ENCODE results near the gene INPP5F.
"Not testable (repeated sequence)": the region's sequence is repeated elsewhere in the genome, so short reads cannot be mapped to it uniquely, and the experiment has no call there.

INPP5F gene

GRCh38 chr10:119706521-119707278 lies 19.1 kb upstream of the INPP5F start:
- peak; percentile 69 for DNase-seq

DNA sequence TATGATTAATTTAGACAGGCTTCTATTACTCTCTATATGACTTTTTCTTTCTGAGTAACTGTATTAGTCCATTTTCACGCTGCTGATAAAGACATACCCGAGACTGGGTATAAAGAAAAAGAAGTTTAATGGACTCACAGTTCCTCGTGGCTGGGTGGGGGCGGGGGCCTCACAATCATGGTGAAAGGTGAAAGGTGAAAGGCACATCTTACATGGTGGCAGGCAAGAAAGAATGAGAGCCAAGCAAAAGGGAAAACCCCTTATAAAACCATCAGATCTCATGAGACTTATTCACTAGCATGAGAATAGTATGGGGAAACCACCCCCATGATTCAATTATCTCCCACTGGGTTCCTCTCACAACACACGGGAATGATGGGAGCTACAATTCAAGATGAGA lies 18.5 kb upstream of the INPP5F start:
- DNase-seq: not testable (repeated sequence)

DNA sequence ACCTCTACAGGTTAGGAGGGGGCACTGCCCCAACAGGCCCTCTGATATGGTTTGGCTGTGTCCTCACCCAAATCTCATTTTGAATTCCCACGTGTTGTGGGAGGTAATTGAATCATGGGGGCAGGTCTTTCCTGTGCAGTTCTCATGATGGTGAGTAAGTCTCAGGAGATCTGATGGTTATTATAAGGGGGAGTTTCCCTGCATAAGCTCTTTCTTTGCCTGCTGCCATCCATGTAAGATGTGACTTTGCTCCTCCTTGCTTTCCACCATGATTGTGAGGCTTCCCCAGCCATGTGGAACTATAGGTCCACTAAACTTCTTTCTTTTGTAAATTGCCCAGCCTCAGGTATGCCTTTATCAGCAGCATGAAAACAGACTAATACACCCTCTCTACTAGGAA lies 14.9 kb upstream of the INPP5F start:
- DNase-seq: not testable (repeated sequence)

- DNase-seq: no peak
These were observed 11.9 kb upstream of the INPP5F start for GRCh38 chr10:119713744-119714483.

DNA sequence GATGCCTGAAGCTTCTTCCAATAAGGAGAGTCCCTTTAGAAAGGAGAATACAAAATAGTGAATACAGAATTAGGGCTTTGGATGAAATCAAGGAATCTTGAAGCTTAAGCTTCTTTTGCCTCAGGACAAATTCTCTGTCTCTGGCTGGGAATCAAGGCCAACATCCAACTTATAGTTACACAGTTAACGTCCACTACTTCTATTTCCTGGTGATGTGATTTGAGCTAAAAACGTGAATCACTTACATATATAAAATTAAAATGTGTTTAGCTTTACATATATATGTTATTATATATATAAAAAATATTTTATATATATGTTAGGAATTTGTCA lies 11.4 kb upstream of the INPP5F start:
- DNase-seq: no peak

DNA sequence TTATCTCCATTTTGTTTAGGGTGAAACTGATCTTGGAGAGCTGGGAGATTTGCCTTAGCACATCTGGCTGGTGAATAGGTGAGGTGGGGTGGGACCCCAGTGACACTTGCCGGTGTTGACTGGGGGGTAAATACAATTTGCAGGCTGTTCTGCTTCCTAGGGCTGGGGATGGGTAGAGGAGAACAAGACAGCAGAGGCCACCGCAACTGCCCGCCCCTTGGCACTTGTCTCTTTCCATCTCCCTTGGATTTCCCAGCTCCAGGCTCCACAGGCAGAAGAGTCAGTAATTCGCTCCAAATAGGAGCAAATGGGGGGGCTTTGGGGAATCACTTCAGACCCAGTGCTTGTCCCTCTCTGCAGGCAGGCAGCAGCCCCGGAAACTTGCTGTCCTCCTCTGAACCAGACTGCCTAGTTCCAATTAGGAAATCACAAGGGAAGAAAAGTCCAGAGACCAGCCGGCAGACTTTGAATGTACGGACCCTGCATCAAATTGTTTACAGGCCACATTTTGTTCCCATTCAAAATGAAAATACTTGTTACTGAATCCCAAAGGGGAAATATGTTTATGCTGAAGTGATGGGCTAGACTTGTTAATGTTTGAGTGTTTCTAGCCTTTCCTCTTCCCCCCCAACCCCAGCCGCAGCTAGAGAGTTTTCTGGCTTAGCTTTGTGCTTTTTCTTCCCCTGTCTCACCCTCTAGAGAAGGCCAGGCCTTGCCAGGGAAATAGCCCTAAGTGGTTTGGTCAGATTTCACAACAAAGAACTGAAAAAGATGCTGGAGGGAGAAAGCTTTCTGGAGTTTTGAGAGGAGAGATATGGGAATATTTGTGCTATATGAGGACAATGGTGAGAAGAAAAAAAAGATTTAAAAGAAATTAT lies 10.0 kb upstream of the INPP5F start:
- no peak for DNase-seq

GRCh38 chr10:119723161-119723560 lies 2.7 kb upstream of the INPP5F start:
- no peak for DNase-seq

DNA sequence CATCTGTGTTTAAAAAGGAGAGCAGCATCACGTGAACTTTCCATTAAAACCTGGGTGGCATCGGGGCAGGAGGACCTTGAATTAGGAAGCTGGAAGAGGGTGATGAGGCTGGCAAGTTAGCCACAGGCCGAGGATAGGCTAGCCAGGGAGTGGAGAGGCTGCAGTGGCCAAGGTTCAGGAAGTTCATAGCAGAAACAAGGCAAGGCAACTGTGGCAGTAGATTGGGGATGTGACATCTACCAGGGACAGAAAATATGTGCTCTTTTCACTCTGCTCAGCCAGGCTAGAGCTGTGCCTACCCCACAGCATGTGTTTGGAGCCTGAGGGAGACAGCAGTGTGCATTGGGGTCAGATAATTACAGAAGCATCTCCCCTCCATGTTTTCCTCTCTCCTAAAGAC lies 2.2 kb upstream of the INPP5F start:
- no peak for DNase-seq

DNA sequence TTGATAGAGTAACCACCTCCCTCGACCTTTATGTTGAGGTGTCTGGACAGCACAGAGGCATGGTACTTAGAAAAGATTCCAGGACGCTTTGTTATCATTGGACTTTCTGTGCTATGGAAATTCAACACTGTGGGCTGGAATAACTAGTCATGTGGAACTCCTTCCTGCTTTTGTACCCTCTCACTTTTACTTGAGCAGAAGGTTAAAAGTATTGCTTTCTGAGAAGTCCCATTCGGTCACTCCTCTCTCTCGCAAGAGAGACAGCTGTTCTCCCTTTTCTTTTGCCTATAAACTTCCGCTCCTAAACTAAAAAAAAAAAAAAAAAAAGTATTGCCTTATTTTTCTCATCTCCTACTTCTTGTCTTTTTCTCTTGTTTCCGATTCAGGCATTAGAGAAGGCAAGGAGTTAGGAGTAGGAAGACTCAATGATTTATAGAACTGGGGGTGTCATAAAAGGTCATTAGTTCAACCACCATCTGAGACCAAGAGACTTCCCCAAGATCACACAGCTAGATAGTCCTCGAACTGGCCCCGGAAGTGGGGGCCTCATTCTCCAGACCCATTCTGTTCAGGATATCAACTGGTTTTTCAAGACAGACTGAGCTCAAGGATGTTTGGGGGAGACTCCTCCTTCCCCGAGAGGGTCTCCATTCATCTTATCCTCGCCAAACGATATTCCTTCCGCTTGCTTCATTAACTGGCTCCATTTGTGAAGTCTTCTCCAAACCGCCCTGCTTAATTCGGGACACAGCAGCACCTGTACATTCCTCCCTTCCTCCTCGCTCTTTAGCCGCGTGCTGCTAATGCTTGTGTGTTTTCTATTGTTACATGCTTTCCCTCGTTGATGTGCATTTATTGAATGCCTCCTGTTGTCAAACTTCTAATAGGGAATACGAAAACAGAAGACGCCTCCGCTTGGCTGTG lies 995 bp upstream of the INPP5F start:
- peak; percentile 23 for DNase-seq

GRCh38 chr10:119725517-119725827 lies 378 bp upstream of the INPP5F start:
- no peak for DNase-seq

DNA sequence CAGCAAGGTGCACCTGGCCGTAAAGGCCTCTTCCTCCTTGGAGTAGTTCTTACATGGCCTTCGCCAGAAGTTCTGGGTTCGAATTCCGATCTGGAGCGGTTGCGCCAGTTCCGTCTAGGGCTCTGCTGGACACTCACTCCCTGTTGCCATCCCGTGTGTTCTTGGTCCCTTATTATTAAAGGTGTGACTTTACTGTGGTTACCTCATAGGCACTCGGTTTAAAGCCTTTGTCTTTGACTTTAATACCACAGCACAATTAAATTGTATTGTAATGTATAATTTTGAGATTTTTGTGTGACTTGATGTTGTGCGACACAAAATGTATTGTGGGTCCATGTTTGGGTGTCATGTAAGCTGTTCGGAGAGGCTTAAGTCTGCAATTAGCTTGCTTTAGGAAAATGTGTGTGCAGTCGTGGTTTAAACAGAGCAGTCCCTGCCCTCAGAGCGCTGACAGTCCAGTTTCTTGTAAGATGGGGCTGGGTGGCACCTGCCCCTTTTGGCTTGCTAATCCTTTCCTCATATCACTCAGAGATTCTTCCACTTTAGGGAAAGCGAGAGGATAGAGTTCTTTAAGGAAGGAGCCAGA lies 919 bp downstream of the INPP5F start:
- no peak for DNase-seq

GRCh38 chr10:119728172-119728800 lies 2.4 kb downstream of the INPP5F start:
- DNase-seq: no peak

DNA sequence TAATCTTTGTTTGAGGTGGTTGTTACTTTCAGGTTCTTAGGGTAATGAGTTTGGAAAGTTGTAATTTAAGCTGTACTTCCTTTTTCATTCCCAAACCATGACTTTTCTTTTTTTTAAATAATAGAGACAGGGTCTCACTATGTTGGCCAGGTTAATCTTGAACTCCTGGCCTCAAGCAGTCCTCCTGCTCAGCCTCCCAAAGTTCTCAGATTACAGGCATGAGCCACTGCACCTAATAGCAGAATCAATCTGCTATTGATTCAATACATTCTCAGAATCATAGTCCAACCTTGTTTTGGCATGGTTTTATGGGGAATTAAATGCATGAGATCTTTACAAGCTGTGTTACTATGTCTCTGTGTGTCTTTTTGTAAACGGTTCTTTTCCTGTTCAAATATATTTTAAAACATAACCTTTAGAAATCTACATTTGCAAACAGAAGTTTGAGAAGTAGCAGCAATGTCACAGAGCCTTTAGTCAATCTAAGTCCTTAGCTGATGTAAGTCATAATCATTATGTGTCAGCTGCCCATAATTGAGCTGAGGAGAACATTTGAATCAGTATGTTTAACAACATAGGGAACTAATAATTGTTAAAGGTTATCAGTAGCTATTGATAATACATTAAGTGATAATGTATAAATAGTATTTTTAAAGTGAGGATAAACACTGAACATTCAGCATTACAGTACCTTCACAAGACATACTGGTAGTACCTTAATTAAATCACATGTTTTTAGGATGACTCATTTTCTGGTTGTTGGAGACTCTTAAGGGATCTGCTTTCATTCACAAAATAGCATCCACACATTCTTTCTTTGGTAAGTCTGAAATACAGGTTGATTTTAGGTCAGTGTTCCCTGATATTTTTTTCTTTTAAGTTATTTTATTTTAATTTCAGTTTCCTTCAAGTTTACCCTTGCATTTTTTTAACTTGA lies 8.8 kb downstream of the INPP5F start:
- DNase-seq: no peak

- DNase-seq: no peak
These were observed 9.6 kb downstream of the INPP5F start for GRCh38 chr10:119735451-119735850.

DNA sequence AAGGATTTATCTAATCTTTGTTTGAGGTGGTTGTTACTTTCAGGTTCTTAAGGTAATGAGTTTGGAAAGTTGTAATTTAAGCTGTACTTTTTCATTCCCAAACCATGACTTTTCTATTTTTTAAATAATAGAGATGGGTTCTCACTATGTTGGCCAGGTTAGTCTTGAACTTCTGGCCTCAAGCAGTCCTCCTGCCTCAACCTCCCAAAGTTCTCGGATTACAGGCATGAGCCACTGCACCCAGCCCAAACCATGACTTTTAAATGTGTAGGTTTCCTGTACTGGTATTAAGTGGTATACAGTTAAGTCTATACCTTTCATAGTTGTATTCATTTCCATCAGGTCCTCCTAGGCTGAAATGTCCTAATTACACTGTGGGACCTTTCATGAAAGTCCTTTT lies 10.4 kb downstream of the INPP5F start:
- no peak for DNase-seq

DNA sequence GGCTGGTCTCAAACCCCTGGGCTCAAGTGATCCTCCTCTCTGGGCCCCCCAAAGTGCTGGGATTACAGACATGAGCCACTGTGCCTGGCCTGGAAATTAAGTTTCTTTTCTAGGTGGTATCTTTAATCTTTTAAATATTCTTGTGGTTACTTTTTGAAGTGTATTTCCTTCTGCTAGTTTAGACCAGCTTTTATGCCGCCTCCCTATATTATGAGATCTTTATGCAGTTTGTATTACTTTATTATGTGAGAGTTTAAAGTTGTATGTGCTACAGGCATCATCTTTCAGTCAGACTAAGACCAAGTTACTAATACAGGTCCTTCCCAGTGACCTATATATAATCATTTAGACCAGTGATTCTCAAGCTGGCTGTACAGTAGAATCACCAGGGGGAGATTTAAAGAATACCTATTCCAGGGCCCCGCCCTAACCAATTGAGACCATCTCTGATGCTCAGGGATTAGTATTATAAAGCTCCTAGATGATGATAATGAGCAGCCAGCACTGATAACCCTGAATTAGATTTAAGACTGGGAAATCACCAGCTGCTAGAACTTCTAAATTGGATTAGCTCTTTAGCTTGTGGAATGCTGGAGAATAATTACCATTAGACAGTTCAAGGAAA lies 11.3 kb downstream of the INPP5F start:
- DNase-seq: peak; percentile 50

- no peak for DNase-seq
These were observed 12.0 kb downstream of the INPP5F start for GRCh38 chr10:119737823-119738222.

GRCh38 chr10:119738962-119739361 lies 13.1 kb downstream of the INPP5F start:
- no peak for DNase-seq

- no peak for DNase-seq
These were observed 14.2 kb downstream of the INPP5F start for GRCh38 chr10:119740096-119740495.
